OCI-LY1 (cell line): ENCODE data around the gene ART1.

ENCODE experiments used
- EZH2 ChIP-seq: fragments of 200-600 bp; sonication (generic), shearing (Covaris generic); IDR thresholded peaks from 2 replicates; pipeline ENCODE4 v1.8.0; 2017; ENCODE audit warnings: borderline replicate concordance, mixed run types, mild to moderate bottlenecking, antibody characterized with exemption, low read length, moderate library complexity, mixed read lengths
- TF ChIP-seq, protein P1 (sequence below): fragments of 200-600 bp; sonication (generic), shearing (Covaris generic); IDR thresholded peaks from 2 replicates; pipeline ENCODE4 v1.5.1; 2017; ENCODE audit warnings: mild to moderate bottlenecking, antibody characterized with exemption, low read length, moderate library complexity, mixed read lengths

DNA sequence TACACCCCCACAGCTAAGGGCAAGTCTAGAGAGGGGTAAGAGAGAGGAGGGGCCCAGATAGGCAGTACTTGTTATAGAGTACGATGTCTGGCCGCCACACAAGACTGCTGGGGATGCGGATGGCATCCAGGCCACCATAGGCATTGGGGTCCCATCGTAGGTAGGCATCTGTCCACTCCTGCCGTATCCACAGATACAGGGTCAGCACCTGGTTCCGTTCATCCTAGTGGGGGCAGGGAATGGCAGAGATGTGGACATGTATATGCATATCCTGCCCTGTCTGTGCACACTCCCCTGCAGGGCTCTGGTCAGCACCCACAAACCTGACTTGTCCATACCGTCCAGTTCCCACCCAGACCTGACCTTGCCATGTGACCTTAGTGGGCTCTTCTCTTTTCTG is 24.2 kb downstream of the ART1 start:
- TF ChIP-seq, protein P1, sequence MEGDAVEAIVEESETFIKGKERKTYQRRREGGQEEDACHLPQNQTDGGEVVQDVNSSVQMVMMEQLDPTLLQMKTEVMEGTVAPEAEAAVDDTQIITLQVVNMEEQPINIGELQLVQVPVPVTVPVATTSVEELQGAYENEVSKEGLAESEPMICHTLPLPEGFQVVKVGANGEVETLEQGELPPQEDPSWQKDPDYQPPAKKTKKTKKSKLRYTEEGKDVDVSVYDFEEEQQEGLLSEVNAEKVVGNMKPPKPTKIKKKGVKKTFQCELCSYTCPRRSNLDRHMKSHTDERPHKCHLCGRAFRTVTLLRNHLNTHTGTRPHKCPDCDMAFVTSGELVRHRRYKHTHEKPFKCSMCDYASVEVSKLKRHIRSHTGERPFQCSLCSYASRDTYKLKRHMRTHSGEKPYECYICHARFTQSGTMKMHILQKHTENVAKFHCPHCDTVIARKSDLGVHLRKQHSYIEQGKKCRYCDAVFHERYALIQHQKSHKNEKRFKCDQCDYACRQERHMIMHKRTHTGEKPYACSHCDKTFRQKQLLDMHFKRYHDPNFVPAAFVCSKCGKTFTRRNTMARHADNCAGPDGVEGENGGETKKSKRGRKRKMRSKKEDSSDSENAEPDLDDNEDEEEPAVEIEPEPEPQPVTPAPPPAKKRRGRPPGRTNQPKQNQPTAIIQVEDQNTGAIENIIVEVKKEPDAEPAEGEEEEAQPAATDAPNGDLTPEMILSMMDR = no peak
- no peak for TF ChIP-seq EZH2
